Gastrocnemius medialis (tissue), 4 donors: ENCODE measurements around the gene AGBL1.

Source experiments
- CTCF ChIP-seq, 5 experiments: fragments of 450-650 bp in 3 of 5; fragments of 200-600 bp in 2 of 5; sonication (generic) in 2 of 5; IDR thresholded peaks in 4 of 5; conservative IDR thresholded peaks in 1 of 5; 1 replicate in 4 of 5; 2 replicates in 1 of 5; pipeline ENCODE4 v1.5.1; 2016 to 2019; ENCODE audit warnings: antibody characterized with exemption in 5 of 5, mild to moderate bottlenecking in 3 of 5, moderate library complexity in 3 of 5
- POLR2A ChIP-seq, 2 donors: fragments of 450-650 bp; IDR thresholded peaks; one replicate each; pipeline ENCODE4 v1.6.1; 2017; ENCODE audit warnings: antibody characterized with exemption in 2 of 2, mild to moderate bottlenecking in 2 of 2, moderate library complexity in 2 of 2

- TF ChIP-seq CTCF (IDR thresholded peaks at IDR 0.05 in 4 of 5, conservative IDR thresholded peaks at IDR 0.05 in 1 of 5) (no peak), POLR2A (IDR thresholded peaks at IDR 0.05) (no peak)
Observed at GRCh38 chr15:86076468-86076867, 3.2 kb upstream of the AGBL1 start.
